Subcutaneous adipose tissue (tissue), 4 donors: ENCODE results near the gene AHCTF1. TPM values are rescaled to one million over a fixed set of nuclear protein-coding genes. Genes with fewer than 3 reads are reported as not detected.

Experiments used
- CTCF ChIP-seq: fragments of 450-650 bp; IDR thresholded peaks from one replicate; pipeline ENCODE4 v1.5.1; 2016; ENCODE audit warnings: low read depth, mild to moderate bottlenecking, control low read depth, antibody characterized with exemption, moderate library complexity
- total RNA-seq, 4 donors: library from RNA; depleted of rRNA; stranded (reverse); fragments of >200 nt; gene quantifications; one replicate each; pipeline ENCODE4 v1.1.0, GENCODE V29; 2016

The AHCTF1 gene
- total RNA-seq, 4 donors from 2014 or later = 53.9 to 97.5 (median 64.6) TPM

- TF ChIP-seq CTCF = no peak
These were observed 34.8 kb upstream of the AHCTF1 start for GRCh38 chr1:246966502-246966901.

GRCh38 chr1:246959944-246960693, 28.4 kb upstream of the AHCTF1 start:
- TF ChIP-seq CTCF = no peak

- no peak for TF ChIP-seq CTCF
These were observed 22.4 kb upstream of the AHCTF1 start for GRCh38 chr1:246954126-246954525.

GRCh38 chr1:246951413-246951812, 19.7 kb upstream of the AHCTF1 start:
- TF ChIP-seq CTCF = no peak

- TF ChIP-seq CTCF = no peak
These were observed 18.2 kb upstream of the AHCTF1 start for GRCh38 chr1:246949956-246950355.

GRCh38 chr1:246947255-246947654, 15.5 kb upstream of the AHCTF1 start:
- no peak for TF ChIP-seq CTCF

- no peak for TF ChIP-seq CTCF
These were observed 14.6 kb upstream of the AHCTF1 start for GRCh38 chr1:246946366-246946765.
